Ecto neural progenitor cell (in vitro differentiated cells): ENCODE measurements around the gene MRPL43.
A peak's percentile ranks its signal among the peaks of the same experiment; 100 is the strongest.

Experiments used
- DNase-seq: peaks from one replicate; pipeline ENCODE4 v3.0.0-alpha.2; 2018; ENCODE audit warnings: low spot score

MRPL43 gene

GRCh38 chr10:101019440-101019703 lies 32.1 kb upstream of the MRPL43 start:
- DNase-seq, result no peak

- DNase-seq, result peak; percentile 91
Measured at GRCh38 chr10:101018600-101019439, 31.5 kb upstream of the MRPL43 start.

GRCh38 chr10:101018118-101018599 lies 30.9 kb upstream of the MRPL43 start:
- no peak for DNase-seq

GRCh38 chr10:101016814-101017213 lies 29.5 kb upstream of the MRPL43 start:
- no peak for DNase-seq

GRCh38 chr10:101015582-101015973 lies 28.3 kb upstream of the MRPL43 start:
- no peak for DNase-seq

- no peak for DNase-seq
Measured at GRCh38 chr10:101014966-101015581, 27.8 kb upstream of the MRPL43 start.

GRCh38 chr10:101014230-101014884 lies 27.1 kb upstream of the MRPL43 start:
- peak; percentile 89 for DNase-seq

- no peak for DNase-seq
Measured at GRCh38 chr10:101013365-101013825, 26.1 kb upstream of the MRPL43 start.

- peak; percentile 85 for DNase-seq
Measured at GRCh38 chr10:101012525-101013364, 25.4 kb upstream of the MRPL43 start.

- DNase-seq, result no peak
Measured at GRCh38 chr10:101011517-101012423, 24.5 kb upstream of the MRPL43 start.

GRCh38 chr10:101010329-101010728 lies 23.0 kb upstream of the MRPL43 start:
- DNase-seq, result no peak

GRCh38 chr10:101008823-101009423 lies 21.6 kb upstream of the MRPL43 start:
- DNase-seq, result no peak

GRCh38 chr10:101007915-101008822 lies 20.9 kb upstream of the MRPL43 start:
- DNase-seq, result no peak

GRCh38 chr10:101007099-101007711 lies 19.9 kb upstream of the MRPL43 start:
- no peak for DNase-seq

GRCh38 chr10:101006593-101007098 lies 19.3 kb upstream of the MRPL43 start:
- DNase-seq, result no peak

- DNase-seq, result no peak
Measured at GRCh38 chr10:101005869-101006567, 18.7 kb upstream of the MRPL43 start.

GRCh38 chr10:101005361-101005760 lies 18.1 kb upstream of the MRPL43 start:
- DNase-seq, result no peak

GRCh38 chr10:101003639-101004206 lies 16.4 kb upstream of the MRPL43 start:
- no peak for DNase-seq
